ENCODE measurements around the gene KIF2A. TPM values are rescaled to one million over a fixed set of nuclear protein-coding genes. Genes with fewer than 3 reads are reported as not detected.

The KIF2A gene
- total RNA-seq, 1 experiment from 2014 or later, result 42.9 TPM

- no peak overlapping the region for H3K9ac ChIP-seq (ENCODE audit: low read length)
- H3K4me3 ChIP-seq (replicated peaks in 1 of 2; ENCODE audit: low read depth in 1 of 2, low read length in 2 of 2), result no peak overlapping the region
- H3K79me2 ChIP-seq (ENCODE audit: insufficient read depth, low read length), result no peaks in the 10 kb centered on the region
- peaks cover 7% of the 10 kb centered on the region in 2 experiments for H3K4me1 ChIP-seq (ENCODE audit: control insufficient read depth in 1 of 2, insufficient read depth in 2 of 2, low read length in 2 of 2)
- H2AFZ ChIP-seq (ENCODE audit: low read depth, low read length, poor library complexity, severe bottlenecking), result no peak overlapping the region
- H3K4me2 ChIP-seq (ENCODE audit: low read length), result no peak overlapping the region
- POLR2A ChIA-PET, result no interaction called here
- intact Hi-C loops (cut with micrococcal nuclease), result no loop called here
- no peaks in the 10 kb centered on the region for H3K27me3 ChIP-seq (ENCODE audit: insufficient read depth, low read length)
- H3K9me3 ChIP-seq (ENCODE audit: control insufficient read depth in 1 of 2, insufficient read depth in 1 of 2, low read depth in 1 of 2, low read length in 2 of 2), result no peaks in the 10 kb centered on the region
- no peak for ATAC-seq
- RAD21 ChIA-PET (ENCODE audit: low non-redundant PET in 1 of 2, low total read pairs in 2 of 2, uncharacterized antibody in 2 of 2, unreplicated experiment in 2 of 2), result no interaction called here
- CTCF ChIA-PET, result no interaction called here
- TF ChIP-seq EZH2phosphoT487 (IDR thresholded peaks at IDR 0.05; ENCODE audit: borderline replicate concordance) (no peak), CBX3 (IDR thresholded peaks at IDR 0.05; ENCODE audit: low read depth) (no peak)
- H4K20me1 ChIP-seq (ENCODE audit: insufficient read depth), result no peaks in the 10 kb centered on the region
- BruUV-seq (replicated peaks), result no TSS peak
- H3K27ac ChIP-seq (ENCODE audit: low read depth, low read length), result no peak overlapping the region
- no peaks in the 10 kb centered on the region for H3K9me2 ChIP-seq (ENCODE audit: insufficient read depth)
- no peak for DNase-seq (ENCODE audit: low read depth, low spot score)
- H3K36me3 ChIP-seq (ENCODE audit: control insufficient read depth in 1 of 2, insufficient read depth in 2 of 2, low read length in 2 of 2), result no peaks in the 10 kb centered on the region
These were observed 37.2 kb upstream of the KIF2A start for GRCh38 chr5:62268792-62269191.

- H3K36me3 ChIP-seq (ENCODE audit: control insufficient read depth in 1 of 2, insufficient read depth in 2 of 2, low read length in 2 of 2), result no peaks in the 10 kb centered on the region
- intact Hi-C loops (cut with micrococcal nuclease), result no loop called here
- no peaks in the 10 kb centered on the region for H3K9me3 ChIP-seq (ENCODE audit: control insufficient read depth in 1 of 2, insufficient read depth in 1 of 2, low read depth in 1 of 2, low read length in 2 of 2)
- H4K20me1 ChIP-seq (ENCODE audit: insufficient read depth), result no peaks in the 10 kb centered on the region
- ATAC-seq (no peak), DNase-seq (ENCODE audit: low read depth, low spot score) (no peak)
- H3K9me2 ChIP-seq (ENCODE audit: insufficient read depth), result no peaks in the 10 kb centered on the region
- H3K27ac ChIP-seq (ENCODE audit: low read depth, low read length), result no peak overlapping the region
- no peak overlapping the region for H3K9ac ChIP-seq (ENCODE audit: low read length)
- H3K4me2 ChIP-seq (ENCODE audit: low read length), result no peak overlapping the region
- no peak overlapping the region for H3K4me3 ChIP-seq (replicated peaks in 1 of 2; ENCODE audit: low read depth in 1 of 2, low read length in 2 of 2)
- no peaks in the 10 kb centered on the region for H3K27me3 ChIP-seq (ENCODE audit: insufficient read depth, low read length)
- no peak for TF ChIP-seq SP1 (IDR thresholded peaks at IDR 0.05; ENCODE audit: low read depth)
- no peaks in the 10 kb centered on the region for H3K79me2 ChIP-seq (ENCODE audit: insufficient read depth, low read length)
- no TSS peak for BruUV-seq (replicated peaks)
- no peak overlapping the region for H2AFZ ChIP-seq (ENCODE audit: low read depth, low read length, poor library complexity, severe bottlenecking)
- H3K4me1 ChIP-seq (ENCODE audit: control insufficient read depth in 1 of 2, insufficient read depth in 2 of 2, low read length in 2 of 2), result peaks cover 7% of the 10 kb centered on the region in 2 experiments
- CTCF ChIA-PET, result no interaction called here
- POLR2A ChIA-PET, result no interaction called here
- RAD21 ChIA-PET (ENCODE audit: low non-redundant PET in 1 of 2, low total read pairs in 2 of 2, uncharacterized antibody in 2 of 2, unreplicated experiment in 2 of 2), result no interaction called here
These were observed 34.6 kb upstream of the KIF2A start for GRCh38 chr5:62271370-62271769.

- Histone ChIP-seq H3K27ac (ENCODE audit: low read depth, low read length) (no peak overlapping the region), H3K4me3 (replicated peaks in 1 of 2; ENCODE audit: low read depth in 1 of 2, low read length in 2 of 2) (no peak overlapping the region), H3K4me2 (ENCODE audit: low read length) (no peak overlapping the region), H3K36me3 (ENCODE audit: control insufficient read depth in 1 of 2, insufficient read depth in 2 of 2, low read length in 2 of 2) (no peaks in the 10 kb centered on the region), H3K79me2 (ENCODE audit: insufficient read depth, low read length) (no peaks in the 10 kb centered on the region), H3K9me2 (ENCODE audit: insufficient read depth) (no peaks in the 10 kb centered on the region), H3K4me1 (ENCODE audit: control insufficient read depth in 1 of 2, insufficient read depth in 2 of 2, low read length in 2 of 2) (peaks cover 7 to 12% of the 10 kb centered on the region in 2 experiments), H4K20me1 (ENCODE audit: insufficient read depth) (no peaks in the 10 kb centered on the region), H3K27me3 (ENCODE audit: insufficient read depth, low read length) (no peaks in the 10 kb centered on the region), H3K9me3 (ENCODE audit: control insufficient read depth in 1 of 2, insufficient read depth in 1 of 2, low read depth in 1 of 2, low read length in 2 of 2) (no peaks in the 10 kb centered on the region), H3K9ac (ENCODE audit: low read length) (no peak overlapping the region), H2AFZ (ENCODE audit: low read depth, low read length, poor library complexity, severe bottlenecking) (no peak overlapping the region)
- TF ChIP-seq POLR2AphosphoS5 (IDR thresholded peaks at IDR 0.05; ENCODE audit: low read depth, low read length) (no peak), CTCF (IDR thresholded peaks at IDR 0.05 in 2 of 3, conservative IDR thresholded peaks at IDR 0.05 in 1 of 3; ENCODE audit: borderline replicate concordance in 1 of 3, insufficient read depth in 1 of 3, low read depth in 2 of 3, low read length in 2 of 3) (peak in 2 of 3 experiments; percentile 19 to 28; a peak in 1 of 6 replicates)
- BruUV-seq (replicated peaks), result no TSS peak
- no peak for DNase-seq (ENCODE audit: low read depth, low spot score)
- ChIA-PET POLR2A (no interaction called here), RAD21 (ENCODE audit: low non-redundant PET in 1 of 2, low total read pairs in 2 of 2, uncharacterized antibody in 2 of 2, unreplicated experiment in 2 of 2) (no interaction called here), CTCF (no interaction called here)
- peak; percentile 76 for ATAC-seq
- intact Hi-C loops (cut with micrococcal nuclease), result no loop called here
These were observed 34.1 kb upstream of the KIF2A start for GRCh38 chr5:62271870-62272269.

All from HCT116 (cell line).